Body of pancreas (tissue), 4 donors: ENCODE data around the gene HIBCH.

Source experiments
- POLR2A ChIP-seq, 3 donors: fragments of 450-650 bp; IDR thresholded peaks; one replicate each; pipeline ENCODE4 v1.6.1; 2016; ENCODE audit warnings: antibody characterized with exemption in 3 of 3, mild to moderate bottlenecking in 2 of 3
- TF ChIP-seq, protein P1 (sequence below), 7 experiments: fragments of 450-650 bp in 4 of 7; fragments of 200-600 bp in 3 of 7; sonication (generic) in 3 of 7; IDR thresholded peaks; one replicate each; pipeline ENCODE4 v1.5.1; 2016 to 2019; ENCODE audit warnings: antibody characterized with exemption in 7 of 7

DNA sequence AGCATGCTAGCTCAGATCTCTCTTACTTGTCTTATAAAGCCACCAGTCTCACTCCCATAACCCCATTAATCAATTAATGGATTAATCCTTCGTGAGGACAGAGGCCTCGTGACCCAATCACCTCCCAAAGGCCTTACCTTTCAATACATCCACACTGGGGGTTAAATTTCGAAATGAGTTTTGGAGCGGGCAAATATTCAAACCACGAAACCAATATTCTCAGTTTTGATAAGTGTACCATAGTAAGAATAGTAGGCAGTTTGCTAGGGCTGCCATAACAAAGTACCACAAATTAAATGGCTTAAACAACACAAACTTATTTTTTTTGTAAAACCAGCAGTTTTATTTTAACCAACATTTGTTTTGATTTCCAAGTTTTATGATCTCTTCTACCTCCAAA lies 15.2 kb downstream of the HIBCH start:
- no peak for TF ChIP-seq POLR2A (IDR thresholded peaks at IDR 0.05)
- TF ChIP-seq, protein P1, sequence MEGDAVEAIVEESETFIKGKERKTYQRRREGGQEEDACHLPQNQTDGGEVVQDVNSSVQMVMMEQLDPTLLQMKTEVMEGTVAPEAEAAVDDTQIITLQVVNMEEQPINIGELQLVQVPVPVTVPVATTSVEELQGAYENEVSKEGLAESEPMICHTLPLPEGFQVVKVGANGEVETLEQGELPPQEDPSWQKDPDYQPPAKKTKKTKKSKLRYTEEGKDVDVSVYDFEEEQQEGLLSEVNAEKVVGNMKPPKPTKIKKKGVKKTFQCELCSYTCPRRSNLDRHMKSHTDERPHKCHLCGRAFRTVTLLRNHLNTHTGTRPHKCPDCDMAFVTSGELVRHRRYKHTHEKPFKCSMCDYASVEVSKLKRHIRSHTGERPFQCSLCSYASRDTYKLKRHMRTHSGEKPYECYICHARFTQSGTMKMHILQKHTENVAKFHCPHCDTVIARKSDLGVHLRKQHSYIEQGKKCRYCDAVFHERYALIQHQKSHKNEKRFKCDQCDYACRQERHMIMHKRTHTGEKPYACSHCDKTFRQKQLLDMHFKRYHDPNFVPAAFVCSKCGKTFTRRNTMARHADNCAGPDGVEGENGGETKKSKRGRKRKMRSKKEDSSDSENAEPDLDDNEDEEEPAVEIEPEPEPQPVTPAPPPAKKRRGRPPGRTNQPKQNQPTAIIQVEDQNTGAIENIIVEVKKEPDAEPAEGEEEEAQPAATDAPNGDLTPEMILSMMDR (IDR thresholded peaks at IDR 0.05), result no peak
